SK-N-MC (cell line): ENCODE data around the gene TRIP10.

ENCODE experiments used
- DNase-seq: peaks from one replicate; pipeline ENCODE4 v3.0.0-alpha.2; 2011; ENCODE audit warnings: low read depth, low spot score
- H3K27ac ChIP-seq: fragments of 200-600 bp; sonication (generic); 2 replicates; pipeline ENCODE4 v1.5.1; 2016; ENCODE audit warnings: mixed run types
- H3K36me3 ChIP-seq: fragments of 200-600 bp; sonication (generic); 2 replicates; pipeline ENCODE4 v1.6.1; 2017; ENCODE audit warnings: antibody characterized with exemption, low read length, mixed read lengths; ENCODE audit not compliant: insufficient read depth
- H3K4me3 ChIP-seq: fragments of 200-600 bp; sonication (generic); 2 replicates; pipeline ENCODE4 v1.5.1; 2016
- H3K9ac ChIP-seq: fragments of 200-600 bp; sonication (generic); 2 replicates; pipeline ENCODE4 v1.8.0; 2017; ENCODE audit warnings: mixed run types, mixed read lengths; ENCODE audit not compliant: insufficient read length
- H3K9me3 ChIP-seq: fragments of 200-600 bp; sonication (generic); 2 replicates; pipeline ENCODE4 v1.6.1; 2017; ENCODE audit warnings: low read depth, mild to moderate bottlenecking, antibody characterized with exemption, low read length, moderate library complexity, mixed read lengths
- EZH2 ChIP-seq: fragments of 200-600 bp; sonication (generic); IDR thresholded peaks from one replicate; pipeline ENCODE4 v1.6.1; 2017; ENCODE audit warnings: antibody characterized with exemption
- FOXP2 ChIP-seq: optimal IDR thresholded peaks from 2 replicates; pipeline ENCODE3; 2011; ENCODE audit warnings: mild to moderate bottlenecking, moderate library complexity; ENCODE audit not compliant: insufficient read depth; ENCODE audit errors: extremely low read length, control extremely low read depth
- POLR2AphosphoS5 ChIP-seq: IDR thresholded peaks from 2 replicates; pipeline ENCODE4 v1.6.1; 2012; ENCODE audit warnings: mild to moderate bottlenecking, low read depth, low read length, borderline replicate concordance

The TRIP10 gene

GRCh38 chr19:6696239-6696820 is 43.1 kb upstream of the TRIP10 start:
- Histone ChIP-seq H3K9me3 (no peaks in the 10 kb centered on the region), H3K4me3 (no peak overlapping the region), H3K27ac (no peak overlapping the region), H3K9ac (no peak overlapping the region), H3K36me3 (no peaks in the 10 kb centered on the region)
- TF ChIP-seq EZH2 (no peak), POLR2AphosphoS5 (no peak), FOXP2 (no peak)
- no peak for DNase-seq

- Histone ChIP-seq H3K4me3 (no peak overlapping the region), H3K9ac (no peak overlapping the region), H3K27ac (no peak overlapping the region), H3K36me3 (no peaks in the 10 kb centered on the region), H3K9me3 (no peaks in the 10 kb centered on the region)
- DNase-seq: no peak
- no peak for TF ChIP-seq FOXP2
Measured at GRCh38 chr19:6697291-6697690, 42.2 kb upstream of the TRIP10 start.

GRCh38 chr19:6699935-6700334 is 39.5 kb upstream of the TRIP10 start:
- Histone ChIP-seq H3K9ac (no peak overlapping the region), H3K4me3 (no peak overlapping the region), H3K27ac (no peak overlapping the region), H3K36me3 (no peaks in the 10 kb centered on the region), H3K9me3 (no peaks in the 10 kb centered on the region)
- no peak for DNase-seq
- no peak for TF ChIP-seq FOXP2
- no peak for TF ChIP-seq EZH2
- TF ChIP-seq POLR2AphosphoS5: no peak

GRCh38 chr19:6700586-6701316 is 38.7 kb upstream of the TRIP10 start:
- no peak for DNase-seq
- no peak overlapping the region for H3K27ac ChIP-seq
- no peak overlapping the region for H3K4me3 ChIP-seq
- H3K9ac ChIP-seq: no peak overlapping the region
- H3K9me3 ChIP-seq: no peaks in the 10 kb centered on the region
- TF ChIP-seq EZH2: no peak
- no peak for TF ChIP-seq FOXP2
- TF ChIP-seq POLR2AphosphoS5: no peak
- no peaks in the 10 kb centered on the region for H3K36me3 ChIP-seq

- H3K9ac ChIP-seq: no peak overlapping the region
- H3K4me3 ChIP-seq: no peak overlapping the region
- H3K36me3 ChIP-seq: no peaks in the 10 kb centered on the region
- DNase-seq: no peak
- H3K27ac ChIP-seq: no peak overlapping the region
- no peaks in the 10 kb centered on the region for H3K9me3 ChIP-seq
- TF ChIP-seq EZH2 (no peak), FOXP2 (no peak), POLR2AphosphoS5 (no peak)
Measured at GRCh38 chr19:6705931-6706632, 33.4 kb upstream of the TRIP10 start.

GRCh38 chr19:6706633-6706958 is 32.9 kb upstream of the TRIP10 start:
- TF ChIP-seq FOXP2 (no peak), POLR2AphosphoS5 (no peak), EZH2 (no peak)
- Histone ChIP-seq H3K36me3 (no peaks in the 10 kb centered on the region), H3K4me3 (no peak overlapping the region)

GRCh38 chr19:6707011-6707657 is 32.3 kb upstream of the TRIP10 start:
- TF ChIP-seq POLR2AphosphoS5: no peak
- no peak for TF ChIP-seq EZH2
- no peak for TF ChIP-seq FOXP2
- H3K36me3 ChIP-seq: no peaks in the 10 kb centered on the region
- DNase-seq: no peak
- no peak overlapping the region for H3K4me3 ChIP-seq
- H3K27ac ChIP-seq: no peak overlapping the region
- no peaks in the 10 kb centered on the region for H3K9me3 ChIP-seq
- no peak overlapping the region for H3K9ac ChIP-seq

More at GRCh38 chr19:6706633-6706958, 32.9 kb upstream of the TRIP10 start:
- no peaks in the 10 kb centered on the region for H3K9me3 ChIP-seq
- no peak for DNase-seq
- H3K9ac ChIP-seq: no peak overlapping the region
- no peak overlapping the region for H3K27ac ChIP-seq

- Histone ChIP-seq H3K27ac (no peak overlapping the region), H3K9me3 (no peaks in the 10 kb centered on the region), H3K36me3 (no peaks in the 10 kb centered on the region), H3K4me3 (no peak overlapping the region), H3K9ac (no peak overlapping the region)
- TF ChIP-seq FOXP2 (no peak), POLR2AphosphoS5 (no peak), EZH2 (no peak)
- DNase-seq: no peak
Measured at GRCh38 chr19:6707658-6708018, 31.8 kb upstream of the TRIP10 start.
